Gastroesophageal sphincter (tissue), 4 donors: ENCODE data around the gene HNRNPDL. TPM values are rescaled to one million over a fixed set of nuclear protein-coding genes. Genes with fewer than 3 reads are reported as not detected.

Experiments
- ATAC-seq: fragments of 150-250 bp; one replicate; pipeline ENCODE4 v1.9.1; 2016; ENCODE audit warnings: mild to moderate bottlenecking, moderate library complexity
- H3K27ac ChIP-seq, 4 donors: fragments of 200-600 bp; sonication (generic) in 3 of 4; 1 replicate in 3 of 4; 2 replicates in 1 of 4; pipeline ENCODE4 v1.5.1; 2016 to 2019
- H3K27me3 ChIP-seq: fragments of 200-600 bp; sonication (generic); one replicate; pipeline ENCODE4 v1.5.1; 2019
- H3K36me3 ChIP-seq, 2 donors: fragments of 200-600 bp; sonication (generic); one replicate each; pipeline ENCODE4 v1.5.1; 2019; ENCODE audit warnings: control low read depth in 1 of 2
- H3K4me1 ChIP-seq, 3 donors: fragments of 200-600 bp; sonication (generic); 1 replicate in 2 of 3; 2 replicates in 1 of 3; pipeline ENCODE4 v1.5.1; 2016 to 2019; ENCODE audit warnings: control low read depth in 2 of 3
- H3K4me3 ChIP-seq, 2 donors: fragments of 200-600 bp; sonication (generic); one replicate each; pipeline ENCODE4 v1.5.1; 2019; ENCODE audit warnings: mild to moderate bottlenecking in 1 of 2, moderate library complexity in 1 of 2
- H3K9me3 ChIP-seq, 3 donors: fragments of 200-600 bp; sonication (generic); one replicate each; pipeline ENCODE4 v1.5.1; 2017 to 2019; ENCODE audit warnings: control low read depth in 2 of 3
- EP300 ChIP-seq: sonication (generic); formaldehyde crosslinking; IDR thresholded peaks from one replicate; pipeline ENCODE4 v1.6.1; 2017; ENCODE audit warnings: antibody characterized with exemption, mild to moderate bottlenecking
- POLR2A ChIP-seq, 2 donors: fragments of 450-650 bp; IDR thresholded peaks; one replicate each; pipeline ENCODE4 v1.6.1; 2017; ENCODE audit warnings: antibody characterized with exemption in 2 of 2, mild to moderate bottlenecking in 2 of 2, moderate library complexity in 1 of 2
- POLR2AphosphoS5 ChIP-seq: sonication (generic); formaldehyde crosslinking; IDR thresholded peaks from one replicate; pipeline ENCODE4 v1.6.1; 2017; ENCODE audit warnings: antibody characterized with exemption
- WGBS, 2 donors: methylation state at CpG; one replicate each; pipeline ENCODE4 v1.1.5; 2018; ENCODE audit warnings: low coverage in 1 of 2; 5-methylcytosine and 5-hydroxymethylcytosine counted together
- total RNA-seq, 4 donors: library from RNA; depleted of rRNA; stranded (reverse); fragments of >200 nt; gene quantifications; one replicate each; pipeline ENCODE4 v1.1.0, GENCODE V29; 2016
- TF ChIP-seq, protein P1 (sequence below), 4 experiments: fragments of 200-600 bp in 2 of 4; fragments of 450-650 bp in 2 of 4; sonication (generic) in 1 of 4; IDR thresholded peaks; one replicate each; pipeline ENCODE4 v1.5.1; 2017 to 2019; ENCODE audit warnings: antibody characterized with exemption in 4 of 4, mild to moderate bottlenecking in 2 of 4, moderate library complexity in 2 of 4

Gene HNRNPDL
- total RNA-seq, 4 donors from 2014 or later, result 140 to 226 (median 195) TPM

DNA sequence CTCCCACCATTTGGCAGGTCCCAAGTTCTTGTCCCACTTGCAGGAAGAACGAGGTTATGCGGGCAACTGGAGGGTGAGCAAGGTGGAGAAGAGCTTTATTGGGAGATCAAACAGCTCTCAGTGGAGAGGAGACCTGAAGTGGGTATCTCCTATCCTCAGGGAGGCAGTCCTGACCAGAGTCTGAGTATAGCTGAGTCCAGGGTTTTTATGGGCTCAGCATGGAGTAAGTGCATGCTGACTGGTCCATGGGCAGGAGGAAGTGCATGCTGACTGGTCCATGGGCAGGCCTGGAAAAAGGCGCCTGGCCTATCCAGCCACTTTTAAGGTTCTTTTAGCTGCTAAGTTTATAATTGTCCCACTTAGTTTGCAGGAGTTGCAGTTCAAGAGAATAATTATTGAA, 49.0 kb downstream of the HNRNPDL start:
- Histone ChIP-seq H3K36me3 (peaks cover 0 to 10% of the 10 kb centered on the region in 2 donors), H3K4me3 (no peak overlapping the region), H3K4me1 (peaks cover 0 to 35% (median 5%) of the 10 kb centered on the region in 3 donors), H3K9me3 (no peaks in the 10 kb centered on the region), H3K27ac (no peak overlapping the region), H3K27me3 (no peaks in the 10 kb centered on the region)
- 100% methylated on average over 2 of the region's 3 CpGs; no CpG with 5 or more reads in 1 of the 2 donors for WGBS, 2 donors
- TF ChIP-seq, protein P1, sequence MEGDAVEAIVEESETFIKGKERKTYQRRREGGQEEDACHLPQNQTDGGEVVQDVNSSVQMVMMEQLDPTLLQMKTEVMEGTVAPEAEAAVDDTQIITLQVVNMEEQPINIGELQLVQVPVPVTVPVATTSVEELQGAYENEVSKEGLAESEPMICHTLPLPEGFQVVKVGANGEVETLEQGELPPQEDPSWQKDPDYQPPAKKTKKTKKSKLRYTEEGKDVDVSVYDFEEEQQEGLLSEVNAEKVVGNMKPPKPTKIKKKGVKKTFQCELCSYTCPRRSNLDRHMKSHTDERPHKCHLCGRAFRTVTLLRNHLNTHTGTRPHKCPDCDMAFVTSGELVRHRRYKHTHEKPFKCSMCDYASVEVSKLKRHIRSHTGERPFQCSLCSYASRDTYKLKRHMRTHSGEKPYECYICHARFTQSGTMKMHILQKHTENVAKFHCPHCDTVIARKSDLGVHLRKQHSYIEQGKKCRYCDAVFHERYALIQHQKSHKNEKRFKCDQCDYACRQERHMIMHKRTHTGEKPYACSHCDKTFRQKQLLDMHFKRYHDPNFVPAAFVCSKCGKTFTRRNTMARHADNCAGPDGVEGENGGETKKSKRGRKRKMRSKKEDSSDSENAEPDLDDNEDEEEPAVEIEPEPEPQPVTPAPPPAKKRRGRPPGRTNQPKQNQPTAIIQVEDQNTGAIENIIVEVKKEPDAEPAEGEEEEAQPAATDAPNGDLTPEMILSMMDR (IDR thresholded peaks at IDR 0.05), result no peak
- no peak for TF ChIP-seq EP300
- TF ChIP-seq POLR2AphosphoS5, result no peak
- no peak for TF ChIP-seq POLR2A (IDR thresholded peaks at IDR 0.05)
- ATAC-seq, result no peak

- WGBS, 2 donors, result no CpG with 5 or more reads among the region's 4 CpGs
- no peak for ATAC-seq
- Histone ChIP-seq H3K4me3 (no peak overlapping the region), H3K9me3 (no peaks in the 10 kb centered on the region), H3K27me3 (no peaks in the 10 kb centered on the region), H3K4me1 (peaks cover 0 to 39% (median 5%) of the 10 kb centered on the region in 3 donors), H3K36me3 (peaks cover 0 to 10% of the 10 kb centered on the region in 2 donors), H3K27ac (no peak overlapping the region)
- no peak for TF ChIP-seq POLR2AphosphoS5
- no peak for TF ChIP-seq EP300
Measured at GRCh38 chr4:82380831-82381230, 49.4 kb downstream of the HNRNPDL start.

DNA sequence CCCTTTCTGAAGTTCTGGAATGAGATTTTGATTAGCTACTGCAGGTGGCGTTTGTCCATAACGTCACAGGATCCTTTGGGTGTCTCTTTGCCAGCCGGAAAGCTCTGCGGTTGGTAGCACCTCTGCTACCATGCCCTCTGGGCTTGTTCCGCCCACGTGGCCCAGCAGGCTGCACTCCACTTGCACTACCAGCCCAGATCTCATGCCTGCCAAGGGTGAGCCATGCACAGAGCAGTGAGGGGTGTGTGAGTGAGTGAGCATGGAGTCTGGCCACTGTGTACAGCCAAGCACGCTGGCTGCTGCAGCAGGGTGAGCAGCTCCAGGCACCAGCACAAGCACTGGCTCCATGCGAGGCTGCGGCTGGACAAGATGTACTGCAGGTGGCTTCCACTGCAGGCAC, 49.9 kb downstream of the HNRNPDL start:
- 76 to 83% methylated on average over 2 to 6 of the region's 9 CpGs for WGBS, 2 donors
- Histone ChIP-seq H3K4me3 (no peak overlapping the region), H3K4me1 (peaks cover 0 to 44% (median 5%) of the 10 kb centered on the region in 3 donors), H3K9me3 (no peaks in the 10 kb centered on the region), H3K27ac (no peak overlapping the region), H3K36me3 (peaks cover 0 to 10% of the 10 kb centered on the region in 2 donors), H3K27me3 (no peaks in the 10 kb centered on the region)
- ATAC-seq, result no peak
- TF ChIP-seq, protein P1 (IDR thresholded peaks at IDR 0.05), result no peak
- TF ChIP-seq POLR2AphosphoS5 (no peak), POLR2A (IDR thresholded peaks at IDR 0.05) (no peak), EP300 (no peak)

GRCh38 chr4:82376109-82376508, 54.2 kb downstream of the HNRNPDL start:
- no peaks in the 10 kb centered on the region for H3K9me3 ChIP-seq
- H3K27ac ChIP-seq, result no peak overlapping the region
- 65% methylated on average over 2 of the region's 4 CpGs; no CpG with 5 or more reads in 1 of the 2 donors for WGBS, 2 donors
- H3K4me3 ChIP-seq, result no peak overlapping the region
- peaks cover 0 to 8% of the 10 kb centered on the region in 2 donors for H3K36me3 ChIP-seq
- TF ChIP-seq POLR2A (IDR thresholded peaks at IDR 0.05) (no peak), POLR2AphosphoS5 (no peak)
- TF ChIP-seq, protein P1 (IDR thresholded peaks at IDR 0.05), result no peak
- H3K27me3 ChIP-seq, result no peaks in the 10 kb centered on the region
- peaks cover 0 to 58% (median 5%) of the 10 kb centered on the region in 3 donors for H3K4me1 ChIP-seq
- ATAC-seq, result no peak

- H3K4me1 ChIP-seq, result peaks cover 1 to 76% (median 21%) of the 10 kb centered on the region in 3 donors
- WGBS, 2 donors, result 1% methylated on average over 26 to 39 of the region's 83 CpGs
- ATAC-seq, result peak; percentile 96
Measured at GRCh38 chr4:82373816-82374625, 56.2 kb downstream of the HNRNPDL start, which contains the start of gene HNRNPD. TSS of gene HNRNPD (minus strand) at chr4:82373991. CDS start at chr4:82373678, 313 bp downstream.

More at GRCh38 chr4:82373816-82374625, 56.2 kb downstream of the HNRNPDL start, which contains the start of gene HNRNPD:
- Histone ChIP-seq H3K36me3 (no peaks in the 10 kb centered on the region), H3K9me3 (no peaks in the 10 kb centered on the region), H3K27ac (peak within 1 kb of the TSS; percentile 82 to 100 (median 98)), H3K27me3 (no peaks in the 10 kb centered on the region), H3K4me3 (peak within 1 kb of the TSS; percentile 78 to 100)
- TF ChIP-seq POLR2A (IDR thresholded peaks at IDR 0.05) (peak; percentile 91 to 93), POLR2AphosphoS5 (peak; percentile 98), EP300 (no peak)
- TF ChIP-seq, protein P1 (IDR thresholded peaks at IDR 0.05), result peak in 2 of 4 experiments; percentile 13 to 36
